Suprapubic skin (tissue), 4 donors: ENCODE measurements around the gene CLMP. TPM values are rescaled to one million over a fixed set of nuclear protein-coding genes. Genes with fewer than 3 reads are reported as not detected.

ENCODE experiments used
- DNase-seq, 2 donors: peaks; one replicate each; pipeline ENCODE4 v3.0.0-alpha.2; 2019; ENCODE audit warnings: low spot score in 2 of 2
- H3K27ac ChIP-seq: fragments of 200-600 bp; sonication (generic); one replicate; pipeline ENCODE4 v1.5.1; 2019
- H3K27me3 ChIP-seq: fragments of 200-600 bp; sonication (generic); one replicate; pipeline ENCODE4 v1.5.1; 2019
- H3K36me3 ChIP-seq: fragments of 200-600 bp; sonication (generic); one replicate; pipeline ENCODE4 v1.5.1; 2019
- H3K4me1 ChIP-seq: fragments of 200-600 bp; sonication (generic); one replicate; pipeline ENCODE4 v1.5.1; 2019
- H3K4me3 ChIP-seq: fragments of 200-600 bp; sonication (generic); one replicate; pipeline ENCODE4 v1.5.1; 2019; ENCODE audit warnings: mild to moderate bottlenecking
- H3K9me3 ChIP-seq: fragments of 200-600 bp; sonication (generic); one replicate; pipeline ENCODE4 v1.5.1; 2019
- CTCF ChIP-seq, 2 donors: fragments of 200-600 bp in 1 of 2; fragments of 450-650 bp in 1 of 2; sonication (generic) in 1 of 2; IDR thresholded peaks; one replicate each; pipeline ENCODE4 v1.5.1; 2016 to 2019; ENCODE audit warnings: antibody characterized with exemption in 2 of 2, mild to moderate bottlenecking in 1 of 2, moderate library complexity in 1 of 2
- EP300 ChIP-seq: sonication (generic); formaldehyde crosslinking; IDR thresholded peaks from one replicate; pipeline ENCODE4 v1.6.1; 2017; ENCODE audit warnings: antibody characterized with exemption
- POLR2A ChIP-seq, 2 donors: fragments of 450-650 bp; IDR thresholded peaks; one replicate each; pipeline ENCODE4 v1.6.1; 2017; ENCODE audit warnings: antibody characterized with exemption in 2 of 2, mild to moderate bottlenecking in 2 of 2, moderate library complexity in 2 of 2
- POLR2AphosphoS5 ChIP-seq, 3 donors: sonication (generic); formaldehyde crosslinking; IDR thresholded peaks; one replicate each; pipeline ENCODE4 v1.6.1; 2017; ENCODE audit warnings: antibody characterized with exemption in 3 of 3
- WGBS: methylation state at CpG from one replicate; pipeline ENCODE4 v1.1.5; 2018; 5-methylcytosine and 5-hydroxymethylcytosine counted together
- total RNA-seq, 4 donors: library from RNA; depleted of rRNA; stranded (reverse); fragments of >200 nt; gene quantifications; one replicate each; pipeline ENCODE4 v1.1.0, GENCODE V29; 2016

Gene CLMP
- 10 to 100 TPM; 17.5 to 26.9 (median 19.9) TPM for total RNA-seq

- Histone ChIP-seq H3K9me3 (no peaks in the 10 kb centered on the region), H3K27ac (peak within 1 kb of the TSS; percentile 89), H3K4me1 (peaks cover 21% of the 10 kb centered on the region), H3K27me3 (peaks cover 54% of the 10 kb centered on the region), H3K4me3 (peak within 1 kb of the TSS; percentile 59), H3K36me3 (no peaks in the 10 kb centered on the region)
- no peak for TF ChIP-seq POLR2AphosphoS5 (IDR thresholded peaks at IDR 0.05)
- no peak for TF ChIP-seq CTCF (IDR thresholded peaks at IDR 0.05)
- no peak for TF ChIP-seq POLR2A (IDR thresholded peaks at IDR 0.05)
- TF ChIP-seq EP300, result no peak
- WGBS, result 12% methylated on average over 46 of the region's 53 CpGs
- peak in 1 of 2 donors; percentile 80 for DNase-seq
Measured at GRCh38 chr11:123195188-123196059, at the start of gene CLMP. CLMP (minus strand) TSS chr11:123195248; CDS start chr11:123194940, 308 bp downstream.

- Histone ChIP-seq H3K4me1 (peaks cover 5% of the 10 kb centered on the region), H3K27me3 (no peaks in the 10 kb centered on the region), H3K36me3 (no peaks in the 10 kb centered on the region), H3K27ac (no peak overlapping the region), H3K4me3 (no peak overlapping the region), H3K9me3 (no peaks in the 10 kb centered on the region)
- WGBS, result 74% methylated on average over 11 of the region's 11 CpGs
- TF ChIP-seq POLR2AphosphoS5 (IDR thresholded peaks at IDR 0.05), result no peak
- no peak for TF ChIP-seq EP300
- TF ChIP-seq POLR2A (IDR thresholded peaks at IDR 0.05), result no peak
- TF ChIP-seq CTCF (IDR thresholded peaks at IDR 0.05), result no peak
- DNase-seq, result no peak
Measured at GRCh38 chr11:123241874-123242543, 47.0 kb upstream of the CLMP start.

GRCh38 chr11:123241294-123241693, 46.2 kb upstream of the CLMP start:
- no peak overlapping the region for H3K27ac ChIP-seq
- no peaks in the 10 kb centered on the region for H3K36me3 ChIP-seq
- WGBS, result 96% methylated on average over 1 of the region's 1 CpG
- H3K27me3 ChIP-seq, result no peaks in the 10 kb centered on the region
- peaks cover 5% of the 10 kb centered on the region for H3K4me1 ChIP-seq
- H3K9me3 ChIP-seq, result no peaks in the 10 kb centered on the region
- H3K4me3 ChIP-seq, result no peak overlapping the region
- TF ChIP-seq CTCF (IDR thresholded peaks at IDR 0.05) (no peak), POLR2A (IDR thresholded peaks at IDR 0.05) (no peak), EP300 (no peak), POLR2AphosphoS5 (IDR thresholded peaks at IDR 0.05) (no peak)
- DNase-seq, result no peak

GRCh38 chr11:123239191-123240150, 44.4 kb upstream of the CLMP start:
- H3K4me3 ChIP-seq, result no peak overlapping the region
- WGBS, result 87% methylated on average over 15 of the region's 15 CpGs
- H3K27me3 ChIP-seq, result no peaks in the 10 kb centered on the region
- no peak overlapping the region for H3K27ac ChIP-seq
- H3K36me3 ChIP-seq, result no peaks in the 10 kb centered on the region
- TF ChIP-seq EP300 (no peak), POLR2AphosphoS5 (IDR thresholded peaks at IDR 0.05) (no peak), POLR2A (IDR thresholded peaks at IDR 0.05) (no peak), CTCF (IDR thresholded peaks at IDR 0.05) (no peak)
- peaks cover 5% of the 10 kb centered on the region for H3K4me1 ChIP-seq
- no peaks in the 10 kb centered on the region for H3K9me3 ChIP-seq
- DNase-seq, result no peak
